SK-N-SH treated with all-trans-retinoic acid at 6 μM for 48 hours (cell line): ENCODE data around the gene ZBTB43.

Experiments used
- ATAC-seq: fragments of 200-7000 bp; cut with Tn5 transposase; 3 replicates; pipeline ENCODE4 v1.9.1; 2020; ENCODE audit warnings: mild to moderate bottlenecking, moderate library complexity
- ARNTL ChIP-seq: fragments of 450-650 bp; formaldehyde crosslinking; IDR thresholded peaks from 2 replicates; pipeline ENCODE4 v1.5.0; 2020; ENCODE audit warnings: low read depth, mild to moderate bottlenecking, moderate library complexity, borderline replicate concordance
- BACH2 ChIP-seq: fragments of 250-450 bp; sonication (Bioruptor Pico); IDR thresholded peaks from 2 replicates; pipeline ENCODE4 v1.9.0; 2021; ENCODE audit warnings: mild to moderate bottlenecking, borderline replicate concordance
- CSDC2 ChIP-seq: fragments of 250-450 bp; sonication (Bioruptor Pico); IDR thresholded peaks from 2 replicates; pipeline ENCODE4 v1.5.0; 2020; ENCODE audit warnings: mild to moderate bottlenecking, moderate library complexity
- ESRRG ChIP-seq: fragments of 250-450 bp; sonication (Bioruptor Pico); IDR thresholded peaks from 2 replicates; pipeline ENCODE4 v1.6.1; 2021; ENCODE audit warnings: mild to moderate bottlenecking
- GLIS3 ChIP-seq: fragments of 250-450 bp; sonication (Bioruptor Pico); IDR thresholded peaks from 2 replicates; pipeline ENCODE4 v1.5.0; 2020; ENCODE audit warnings: mild to moderate bottlenecking, moderate library complexity
- ISL1 ChIP-seq: fragments of 250-450 bp; sonication (Bioruptor Pico); IDR thresholded peaks from 2 replicates; pipeline ENCODE4 v2.1.2; 2022; ENCODE audit warnings: mild to moderate bottlenecking, moderate library complexity
- OSR1 ChIP-seq: fragments of 250-450 bp; sonication (Bioruptor Pico); IDR thresholded peaks from 2 replicates; pipeline ENCODE4 v1.8.0; 2022; ENCODE audit warnings: moderate library complexity, mild to moderate bottlenecking, inconsistent platforms
- PATZ1 ChIP-seq: fragments of 250-450 bp; sonication (Bioruptor Pico); IDR thresholded peaks from 2 replicates; pipeline ENCODE4 v1.8.0; 2020; ENCODE audit warnings: mild to moderate bottlenecking, moderate library complexity, borderline replicate concordance
- POU6F1 ChIP-seq: fragments of 250-450 bp; sonication (Bioruptor Pico); IDR thresholded peaks from 2 replicates; pipeline ENCODE4 v1.8.0; 2021; ENCODE audit warnings: low read depth, mild to moderate bottlenecking, moderate library complexity, borderline replicate concordance
- PPARA ChIP-seq: fragments of 250-450 bp; sonication (Bioruptor Pico); IDR thresholded peaks from 2 replicates; pipeline ENCODE4 v1.5.0; 2020; ENCODE audit warnings: mild to moderate bottlenecking, borderline replicate concordance
- RARB ChIP-seq: fragments of 250-450 bp; sonication (Bioruptor Pico); IDR thresholded peaks from 2 replicates; pipeline ENCODE4 v1.8.0; 2021; ENCODE audit warnings: mild to moderate bottlenecking, moderate library complexity
- SNAI2 ChIP-seq: fragments of 250-450 bp; sonication (Bioruptor Pico); IDR thresholded peaks from 2 replicates; pipeline ENCODE4 v1.5.0; 2020; ENCODE audit warnings: mild to moderate bottlenecking, moderate library complexity
- TCF4 ChIP-seq: fragments of 250-450 bp; sonication (Bioruptor Pico); IDR thresholded peaks from 2 replicates; pipeline ENCODE4 v1.8.0; 2021; ENCODE audit warnings: mild to moderate bottlenecking, moderate library complexity, borderline replicate concordance
- TOX ChIP-seq: fragments of 250-450 bp; sonication (Bioruptor Pico); IDR thresholded peaks from 2 replicates; pipeline ENCODE4 v1.8.0; 2021; ENCODE audit warnings: mild to moderate bottlenecking, moderate library complexity, borderline replicate concordance
- ZC3H10 ChIP-seq: fragments of 250-450 bp; sonication (Bioruptor Pico); IDR thresholded peaks from 2 replicates; pipeline ENCODE4 v1.5.1; 2021; ENCODE audit warnings: mild to moderate bottlenecking, moderate library complexity
- ZFP3 ChIP-seq: fragments of 250-450 bp; sonication (Bioruptor Pico); IDR thresholded peaks from 2 replicates; pipeline ENCODE4 v1.5.0; 2020; ENCODE audit warnings: mild to moderate bottlenecking, moderate library complexity
- ZFP30 ChIP-seq: fragments of 450-650 bp; formaldehyde crosslinking; IDR thresholded peaks from 2 replicates; pipeline ENCODE4 v1.5.0; 2022; ENCODE audit warnings: mild to moderate bottlenecking, moderate library complexity
- ZNF70 ChIP-seq: fragments of 450-650 bp; formaldehyde crosslinking; IDR thresholded peaks from 2 replicates; pipeline ENCODE4 v1.5.0; 2020; ENCODE audit warnings: mild to moderate bottlenecking, moderate library complexity
- ZNF8 ChIP-seq: fragments of 450-650 bp; formaldehyde crosslinking; IDR thresholded peaks from 2 replicates; pipeline ENCODE4 v1.5.0; 2020; ENCODE audit warnings: mild to moderate bottlenecking, moderate library complexity
- TF ChIP-seq, protein P1 (sequence below): fragments of 250-450 bp; sonication (Bioruptor Pico); IDR thresholded peaks from 2 replicates; pipeline ENCODE4 v1.5.1; 2021; ENCODE audit warnings: mild to moderate bottlenecking, moderate library complexity
- TF ChIP-seq, protein P2 (sequence below): fragments of 250-450 bp; sonication (Bioruptor Pico); IDR thresholded peaks from 2 replicates; pipeline ENCODE4 v1.5.1; 2020; ENCODE audit warnings: low read depth, mild to moderate bottlenecking, moderate library complexity
- TF ChIP-seq, protein P3 (sequence below): fragments of 250-450 bp; sonication (Bioruptor Pico); IDR thresholded peaks from 2 replicates; pipeline ENCODE4 v1.5.0; 2020; ENCODE audit warnings: mild to moderate bottlenecking, moderate library complexity

The ZBTB43 gene

GRCh38 chr9:126854734-126855133 lies 49.9 kb downstream of the ZBTB43 start:
- no peak for TF ChIP-seq CSDC2 (CRISPR knock-in tag)
- no peak for TF ChIP-seq ISL1 (CRISPR knock-in tag)
- TF ChIP-seq, protein P1, sequence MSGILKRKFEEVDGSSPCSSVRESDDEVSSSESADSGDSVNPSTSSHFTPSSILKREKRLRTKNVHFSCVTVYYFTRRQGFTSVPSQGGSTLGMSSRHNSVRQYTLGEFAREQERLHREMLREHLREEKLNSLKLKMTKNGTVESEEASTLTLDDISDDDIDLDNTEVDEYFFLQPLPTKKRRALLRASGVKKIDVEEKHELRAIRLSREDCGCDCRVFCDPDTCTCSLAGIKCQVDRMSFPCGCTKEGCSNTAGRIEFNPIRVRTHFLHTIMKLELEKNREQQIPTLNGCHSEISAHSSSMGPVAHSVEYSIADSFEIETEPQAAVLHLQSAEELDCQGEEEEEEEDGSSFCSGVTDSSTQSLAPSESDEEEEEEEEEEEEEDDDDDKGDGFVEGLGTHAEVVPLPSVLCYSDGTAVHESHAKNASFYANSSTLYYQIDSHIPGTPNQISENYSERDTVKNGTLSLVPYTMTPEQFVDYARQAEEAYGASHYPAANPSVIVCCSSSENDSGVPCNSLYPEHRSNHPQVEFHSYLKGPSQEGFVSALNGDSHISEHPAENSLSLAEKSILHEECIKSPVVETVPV (CRISPR knock-in tag) = no peak
- TF ChIP-seq ZFP30 (CRISPR knock-in tag) = no peak
- no peak for TF ChIP-seq ZC3H10 (CRISPR knock-in tag)
- TF ChIP-seq PATZ1 = no peak
- no peak for TF ChIP-seq OSR1 (CRISPR knock-in tag)
- TF ChIP-seq ESRRG = no peak
- TF ChIP-seq ZNF8 (CRISPR knock-in tag) = no peak
- no peak for TF ChIP-seq PPARA (CRISPR knock-in tag)
- TF ChIP-seq ARNTL (CRISPR knock-in tag) = no peak
- no peak for TF ChIP-seq TOX (CRISPR knock-in tag)
- no peak for TF ChIP-seq TCF4
- TF ChIP-seq, protein P2, sequence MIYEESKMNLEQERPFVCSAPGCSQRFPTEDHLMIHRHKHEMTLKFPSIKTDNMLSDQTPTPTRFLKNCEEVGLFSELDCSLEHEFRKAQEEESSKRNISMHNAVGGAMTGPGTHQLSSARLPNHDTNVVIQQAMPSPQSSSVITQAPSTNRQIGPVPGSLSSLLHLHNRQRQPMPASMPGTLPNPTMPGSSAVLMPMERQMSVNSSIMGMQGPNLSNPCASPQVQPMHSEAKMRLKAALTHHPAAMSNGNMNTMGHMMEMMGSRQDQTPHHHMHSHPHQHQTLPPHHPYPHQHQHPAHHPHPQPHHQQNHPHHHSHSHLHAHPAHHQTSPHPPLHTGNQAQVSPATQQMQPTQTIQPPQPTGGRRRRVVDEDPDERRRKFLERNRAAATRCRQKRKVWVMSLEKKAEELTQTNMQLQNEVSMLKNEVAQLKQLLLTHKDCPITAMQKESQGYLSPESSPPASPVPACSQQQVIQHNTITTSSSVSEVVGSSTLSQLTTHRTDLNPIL (CRISPR knock-in tag) = no peak
- TF ChIP-seq, protein P3, sequence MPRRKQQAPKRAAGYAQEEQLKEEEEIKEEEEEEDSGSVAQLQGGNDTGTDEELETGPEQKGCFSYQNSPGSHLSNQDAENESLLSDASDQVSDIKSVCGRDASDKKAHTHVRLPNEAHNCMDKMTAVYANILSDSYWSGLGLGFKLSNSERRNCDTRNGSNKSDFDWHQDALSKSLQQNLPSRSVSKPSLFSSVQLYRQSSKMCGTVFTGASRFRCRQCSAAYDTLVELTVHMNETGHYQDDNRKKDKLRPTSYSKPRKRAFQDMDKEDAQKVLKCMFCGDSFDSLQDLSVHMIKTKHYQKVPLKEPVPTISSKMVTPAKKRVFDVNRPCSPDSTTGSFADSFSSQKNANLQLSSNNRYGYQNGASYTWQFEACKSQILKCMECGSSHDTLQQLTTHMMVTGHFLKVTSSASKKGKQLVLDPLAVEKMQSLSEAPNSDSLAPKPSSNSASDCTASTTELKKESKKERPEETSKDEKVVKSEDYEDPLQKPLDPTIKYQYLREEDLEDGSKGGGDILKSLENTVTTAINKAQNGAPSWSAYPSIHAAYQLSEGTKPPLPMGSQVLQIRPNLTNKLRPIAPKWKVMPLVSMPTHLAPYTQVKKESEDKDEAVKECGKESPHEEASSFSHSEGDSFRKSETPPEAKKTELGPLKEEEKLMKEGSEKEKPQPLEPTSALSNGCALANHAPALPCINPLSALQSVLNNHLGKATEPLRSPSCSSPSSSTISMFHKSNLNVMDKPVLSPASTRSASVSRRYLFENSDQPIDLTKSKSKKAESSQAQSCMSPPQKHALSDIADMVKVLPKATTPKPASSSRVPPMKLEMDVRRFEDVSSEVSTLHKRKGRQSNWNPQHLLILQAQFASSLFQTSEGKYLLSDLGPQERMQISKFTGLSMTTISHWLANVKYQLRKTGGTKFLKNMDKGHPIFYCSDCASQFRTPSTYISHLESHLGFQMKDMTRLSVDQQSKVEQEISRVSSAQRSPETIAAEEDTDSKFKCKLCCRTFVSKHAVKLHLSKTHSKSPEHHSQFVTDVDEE (CRISPR knock-in tag) = no peak
- TF ChIP-seq BACH2 (CRISPR knock-in tag) = no peak
- no peak for TF ChIP-seq GLIS3
- TF ChIP-seq SNAI2 (CRISPR knock-in tag) = no peak
- TF ChIP-seq ZNF70 (CRISPR knock-in tag) = no peak
- no peak for TF ChIP-seq RARB
- no peak for ATAC-seq

- TF ChIP-seq POU6F1 = no peak
- TF ChIP-seq GLIS3 = no peak
- TF ChIP-seq ZNF8 (CRISPR knock-in tag) = no peak
- TF ChIP-seq BACH2 (CRISPR knock-in tag) = no peak
- TF ChIP-seq ESRRG = no peak
- TF ChIP-seq ZFP3 (CRISPR knock-in tag) = no peak
- TF ChIP-seq, protein P3 (CRISPR knock-in tag) = no peak
- no peak for TF ChIP-seq CSDC2 (CRISPR knock-in tag)
- TF ChIP-seq ZNF70 (CRISPR knock-in tag) = no peak
- TF ChIP-seq ZFP30 (CRISPR knock-in tag) = no peak
- no peak for TF ChIP-seq PATZ1
- no peak for TF ChIP-seq ARNTL (CRISPR knock-in tag)
- TF ChIP-seq PPARA (CRISPR knock-in tag) = no peak
- TF ChIP-seq TCF4 = no peak
- no peak for TF ChIP-seq SNAI2 (CRISPR knock-in tag)
- TF ChIP-seq OSR1 (CRISPR knock-in tag) = no peak
- TF ChIP-seq, protein P1 (CRISPR knock-in tag) = no peak
- no peak for TF ChIP-seq ZC3H10 (CRISPR knock-in tag)
- no peak for TF ChIP-seq ISL1 (CRISPR knock-in tag)
Measured at GRCh38 chr9:126856326-126856877, 51.6 kb downstream of the ZBTB43 start.

More at GRCh38 chr9:126856326-126856877, 51.6 kb downstream of the ZBTB43 start:
- no peak for ATAC-seq
